Inferior parietal cortex (tissue), 1 donor: ENCODE results near the gene GRPEL1.

ENCODE experiments used
- DNase-seq: peaks from one replicate; pipeline ENCODE4 v3.0.0-alpha.2; 2016; ENCODE audit errors: extremely low spot score

Gene GRPEL1

GRCh38 chr4:7023901-7024300 is 44.0 kb downstream of the GRPEL1 start:
- no peak for DNase-seq

- DNase-seq, result no peak
These were observed 44.4 kb downstream of the GRPEL1 start for GRCh38 chr4:7023486-7023885.

GRCh38 chr4:7021930-7022664 is 45.8 kb downstream of the GRPEL1 start:
- DNase-seq, result no peak

- DNase-seq, result no peak
These were observed 46.5 kb downstream of the GRPEL1 start for GRCh38 chr4:7021355-7021754.

- DNase-seq, result no peak
These were observed 47.0 kb downstream of the GRPEL1 start for GRCh38 chr4:7020856-7021255.

GRCh38 chr4:7020290-7020689 is 47.6 kb downstream of the GRPEL1 start:
- no peak for DNase-seq

GRCh38 chr4:7019367-7019766 is 48.5 kb downstream of the GRPEL1 start:
- DNase-seq, result no peak

- no peak for DNase-seq
These were observed 49.6 kb downstream of the GRPEL1 start for GRCh38 chr4:7018281-7018680.

GRCh38 chr4:7017446-7018048 is 50.3 kb downstream of the GRPEL1 start:
- no peak for DNase-seq

GRCh38 chr4:7016512-7016911 is 51.4 kb downstream of the GRPEL1 start:
- DNase-seq, result no peak

GRCh38 chr4:7016086-7016485 is 51.8 kb downstream of the GRPEL1 start:
- no peak for DNase-seq

- DNase-seq, result no peak
These were observed 52.4 kb downstream of the GRPEL1 start for GRCh38 chr4:7015383-7016035.

- no peak for DNase-seq
These were observed 53.0 kb downstream of the GRPEL1 start for GRCh38 chr4:7014815-7015214.

- DNase-seq, result no peak
These were observed 54.7 kb downstream of the GRPEL1 start for GRCh38 chr4:7013175-7013574.

- DNase-seq, result peak; percentile 25
These were observed 58.3 kb downstream of the GRPEL1 start for GRCh38 chr4:7009564-7009963.
